K562 (cell line): ENCODE measurements around the gene BLTP2. TPM values are rescaled to one million over a fixed set of nuclear protein-coding genes. Genes with fewer than 3 reads are reported as not detected.

Source experiments
- ELF1 ChIP-seq: fragments of 200-800 bp; sonication (Bioruptor generic); IDR thresholded peaks from 2 replicates; pipeline ENCODE4 v1.6.1; 2016; ENCODE audit warnings: missing genetic modification characterization, missing compliant biosample characterization
- FOXA1 ChIP-seq: fragments of 450-650 bp; IDR thresholded peaks from 2 replicates; pipeline ENCODE4 v1.6.1; 2016; ENCODE audit warnings: mild to moderate bottlenecking, borderline replicate concordance
- GABPB2 ChIP-seq: fragments of 250-450 bp; sonication (Bioruptor Pico); conservative IDR thresholded peaks from 2 replicates; pipeline ENCODE4 v1.5.1; 2021; ENCODE audit warnings: mild to moderate bottlenecking
- GATAD2B ChIP-seq: fragments of 450-650 bp; IDR thresholded peaks from 2 replicates; pipeline ENCODE4 v1.6.1; 2017; ENCODE audit warnings: mild to moderate bottlenecking, borderline replicate concordance
- HMG20B ChIP-seq: fragments of 250-450 bp; sonication (Bioruptor Pico); IDR thresholded peaks from 2 replicates; pipeline ENCODE4 v1.5.0; 2021; ENCODE audit warnings: mild to moderate bottlenecking
- HSF4 ChIP-seq: fragments of 250-450 bp; sonication (Bioruptor Pico); IDR thresholded peaks from 2 replicates; pipeline ENCODE4 v2.1.2; 2022; ENCODE audit warnings: mild to moderate bottlenecking, moderate library complexity, borderline replicate concordance
- JUNB ChIP-seq: fragments of 450-650 bp; formaldehyde crosslinking; conservative IDR thresholded peaks from 2 replicates; pipeline ENCODE4 v1.4.0; 2020; ENCODE audit warnings: mild to moderate bottlenecking
- PRMT5 ChIP-seq: sonication (generic); formaldehyde crosslinking; IDR thresholded peaks from 2 replicates; pipeline ENCODE4 v1.5.0; 2020; ENCODE audit warnings: missing genetic modification reagents
- RCOR1 ChIP-seq, 2 experiments: IDR thresholded peaks; 2 replicates each; pipeline ENCODE4 v1.6.1; 2012; ENCODE audit warnings: low read depth in 2 of 2, low read length in 2 of 2, borderline replicate concordance in 1 of 2, improper control_type of control experiment in 1 of 2
- ZFP1 ChIP-seq: fragments of 450-650 bp; formaldehyde crosslinking; IDR thresholded peaks from 2 replicates; pipeline ENCODE4 v1.4.0; 2020; ENCODE audit warnings: mild to moderate bottlenecking, mixed read lengths
- polyA plus RNA-seq, 8 experiments: library from polyadenylated mRNA; depleted of rRNA in 4 of 8; stranded (reverse) in 5 of 8; unstranded in 3 of 8; fragments of >200 nt; fragmentation: Nextera tagmentation in 2 of 8; fragmentation: Illumina TruSeq in 1 of 8; extraction: Ambion mirVana in 2 of 8; extraction: Trizol in 1 of 8; gene quantifications; 2 replicates each; pipeline versions ENCODE4 v1.2.1 to v1.2.3, GENCODE V29; 2011 to 2014; ENCODE audit warnings: inconsistent platforms in 1 of 8, missing spikeins in 1 of 8
- total RNA-seq, 7 experiments: library from RNA; depleted of rRNA in 6 of 7; stranded (reverse); fragments of >200 nt in 6 of 7; fragmentation: Illumina TruSeq in 2 of 7; extraction: Trizol in 2 of 7; gene quantifications; 2 replicates each; pipeline versions ENCODE4 v1.2.1 to v1.2.3, GENCODE V29; 2011 to 2021; ENCODE audit warnings: low replicate concordance in 1 of 7
- TF ChIP-seq, protein P1 (sequence below), 3 experiments: fragments of 200-800 bp in 1 of 3; fragments of 250-450 bp in 1 of 3; fragments of 450-650 bp in 1 of 3; sonication (Bioruptor Pico) in 1 of 3; sonication (Bioruptor generic) in 1 of 3; formaldehyde crosslinking in 1 of 3; IDR thresholded peaks; 2 replicates each; pipeline versions ENCODE4 v1.6.1 to v1.8.0; 2016 to 2022; ENCODE audit warnings: mild to moderate bottlenecking in 2 of 3, missing genetic modification characterization in 2 of 3, missing compliant biosample characterization in 1 of 3, moderate library complexity in 1 of 3
- TF ChIP-seq, protein P2 (sequence below): fragments of 450-650 bp; IDR thresholded peaks from 2 replicates; pipeline ENCODE4 v1.6.1; 2016; ENCODE audit warnings: mild to moderate bottlenecking
- TF ChIP-seq, protein P3 (sequence below): fragments of 250-450 bp; sonication (Bioruptor Pico); IDR thresholded peaks from 2 replicates; pipeline ENCODE4 v1.5.0; 2020; ENCODE audit warnings: mild to moderate bottlenecking

The BLTP2 gene
- total and polyA plus RNA-seq, 9 of the 15 experiments (the other 6 are each of a cell fraction or from before 2014, with no cell fraction given), result 14.7 to 174 (median 103) TPM

DNA sequence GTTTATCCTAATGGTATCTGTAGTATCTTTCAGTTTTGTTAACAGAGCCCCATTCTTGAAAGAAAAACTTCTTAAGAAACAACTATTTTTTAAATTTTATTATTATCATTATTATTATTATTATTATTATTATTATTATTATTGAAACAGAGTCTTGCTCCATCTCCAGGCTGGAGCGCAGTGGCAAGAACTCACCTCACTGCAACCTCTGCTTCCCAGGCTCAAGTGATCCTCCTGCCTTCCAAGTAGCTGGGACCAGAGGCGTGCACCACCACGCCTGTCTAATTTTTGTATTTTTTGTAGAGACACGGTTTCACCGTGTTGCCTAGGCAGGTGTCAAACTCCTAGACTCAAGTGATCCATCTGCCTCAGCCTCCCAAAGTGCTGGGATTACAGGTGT, 40.4 kb upstream of the BLTP2 start (continued):
- TF ChIP-seq, protein P1, sequence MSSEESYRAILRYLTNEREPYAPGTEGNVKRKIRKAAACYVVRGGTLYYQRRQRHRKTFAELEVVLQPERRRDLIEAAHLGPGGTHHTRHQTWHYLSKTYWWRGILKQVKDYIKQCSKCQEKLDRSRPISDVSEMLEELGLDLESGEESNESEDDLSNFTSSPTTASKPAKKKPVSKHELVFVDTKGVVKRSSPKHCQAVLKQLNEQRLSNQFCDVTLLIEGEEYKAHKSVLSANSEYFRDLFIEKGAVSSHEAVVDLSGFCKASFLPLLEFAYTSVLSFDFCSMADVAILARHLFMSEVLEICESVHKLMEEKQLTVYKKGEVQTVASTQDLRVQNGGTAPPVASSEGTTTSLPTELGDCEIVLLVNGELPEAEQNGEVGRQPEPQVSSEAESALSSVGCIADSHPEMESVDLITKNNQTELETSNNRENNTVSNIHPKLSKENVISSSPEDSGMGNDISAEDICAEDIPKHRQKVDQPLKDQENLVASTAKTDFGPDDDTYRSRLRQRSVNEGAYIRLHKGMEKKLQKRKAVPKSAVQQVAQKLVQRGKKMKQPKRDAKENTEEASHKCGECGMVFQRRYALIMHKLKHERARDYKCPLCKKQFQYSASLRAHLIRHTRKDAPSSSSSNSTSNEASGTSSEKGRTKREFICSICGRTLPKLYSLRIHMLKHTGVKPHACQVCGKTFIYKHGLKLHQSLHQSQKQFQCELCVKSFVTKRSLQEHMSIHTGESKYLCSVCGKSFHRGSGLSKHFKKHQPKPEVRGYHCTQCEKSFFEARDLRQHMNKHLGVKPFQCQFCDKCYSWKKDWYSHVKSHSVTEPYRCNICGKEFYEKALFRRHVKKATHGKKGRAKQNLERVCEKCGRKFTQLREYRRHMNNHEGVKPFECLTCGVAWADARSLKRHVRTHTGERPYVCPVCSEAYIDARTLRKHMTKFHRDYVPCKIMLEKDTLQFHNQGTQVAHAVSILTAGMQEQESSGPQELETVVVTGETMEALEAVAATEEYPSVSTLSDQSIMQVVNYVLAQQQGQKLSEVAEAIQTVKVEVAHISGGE (CRISPR knock-in tag; IDR thresholded peaks at IDR 0.05), result no peak
- no peak for TF ChIP-seq HSF4
- no peak for TF ChIP-seq FOXA1
- TF ChIP-seq HMG20B (CRISPR knock-in tag), result no peak
- TF ChIP-seq GATAD2B, result no peak
- TF ChIP-seq, protein P2, sequence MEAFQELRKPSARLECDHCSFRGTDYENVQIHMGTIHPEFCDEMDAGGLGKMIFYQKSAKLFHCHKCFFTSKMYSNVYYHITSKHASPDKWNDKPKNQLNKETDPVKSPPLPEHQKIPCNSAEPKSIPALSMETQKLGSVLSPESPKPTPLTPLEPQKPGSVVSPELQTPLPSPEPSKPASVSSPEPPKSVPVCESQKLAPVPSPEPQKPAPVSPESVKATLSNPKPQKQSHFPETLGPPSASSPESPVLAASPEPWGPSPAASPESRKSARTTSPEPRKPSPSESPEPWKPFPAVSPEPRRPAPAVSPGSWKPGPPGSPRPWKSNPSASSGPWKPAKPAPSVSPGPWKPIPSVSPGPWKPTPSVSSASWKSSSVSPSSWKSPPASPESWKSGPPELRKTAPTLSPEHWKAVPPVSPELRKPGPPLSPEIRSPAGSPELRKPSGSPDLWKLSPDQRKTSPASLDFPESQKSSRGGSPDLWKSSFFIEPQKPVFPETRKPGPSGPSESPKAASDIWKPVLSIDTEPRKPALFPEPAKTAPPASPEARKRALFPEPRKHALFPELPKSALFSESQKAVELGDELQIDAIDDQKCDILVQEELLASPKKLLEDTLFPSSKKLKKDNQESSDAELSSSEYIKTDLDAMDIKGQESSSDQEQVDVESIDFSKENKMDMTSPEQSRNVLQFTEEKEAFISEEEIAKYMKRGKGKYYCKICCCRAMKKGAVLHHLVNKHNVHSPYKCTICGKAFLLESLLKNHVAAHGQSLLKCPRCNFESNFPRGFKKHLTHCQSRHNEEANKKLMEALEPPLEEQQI, result no peak
- no peak for TF ChIP-seq RCOR1 (IDR thresholded peaks at IDR 0.05; ENCODE audit: borderline replicate concordance in 1 of 2, low read depth in 2 of 2, low read length in 2 of 2)
- no peak for TF ChIP-seq PRMT5 (CRISPR knock-in tag)
- TF ChIP-seq GABPB2 (CRISPR knock-in tag), result no peak
- TF ChIP-seq ZFP1, result no peak
- TF ChIP-seq, protein P3, sequence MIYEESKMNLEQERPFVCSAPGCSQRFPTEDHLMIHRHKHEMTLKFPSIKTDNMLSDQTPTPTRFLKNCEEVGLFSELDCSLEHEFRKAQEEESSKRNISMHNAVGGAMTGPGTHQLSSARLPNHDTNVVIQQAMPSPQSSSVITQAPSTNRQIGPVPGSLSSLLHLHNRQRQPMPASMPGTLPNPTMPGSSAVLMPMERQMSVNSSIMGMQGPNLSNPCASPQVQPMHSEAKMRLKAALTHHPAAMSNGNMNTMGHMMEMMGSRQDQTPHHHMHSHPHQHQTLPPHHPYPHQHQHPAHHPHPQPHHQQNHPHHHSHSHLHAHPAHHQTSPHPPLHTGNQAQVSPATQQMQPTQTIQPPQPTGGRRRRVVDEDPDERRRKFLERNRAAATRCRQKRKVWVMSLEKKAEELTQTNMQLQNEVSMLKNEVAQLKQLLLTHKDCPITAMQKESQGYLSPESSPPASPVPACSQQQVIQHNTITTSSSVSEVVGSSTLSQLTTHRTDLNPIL (CRISPR knock-in tag), result no peak
- no peak for TF ChIP-seq JUNB (CRISPR knock-in tag)
- no peak for TF ChIP-seq ELF1
